ENCODE data around the gene EYS.

DNA sequence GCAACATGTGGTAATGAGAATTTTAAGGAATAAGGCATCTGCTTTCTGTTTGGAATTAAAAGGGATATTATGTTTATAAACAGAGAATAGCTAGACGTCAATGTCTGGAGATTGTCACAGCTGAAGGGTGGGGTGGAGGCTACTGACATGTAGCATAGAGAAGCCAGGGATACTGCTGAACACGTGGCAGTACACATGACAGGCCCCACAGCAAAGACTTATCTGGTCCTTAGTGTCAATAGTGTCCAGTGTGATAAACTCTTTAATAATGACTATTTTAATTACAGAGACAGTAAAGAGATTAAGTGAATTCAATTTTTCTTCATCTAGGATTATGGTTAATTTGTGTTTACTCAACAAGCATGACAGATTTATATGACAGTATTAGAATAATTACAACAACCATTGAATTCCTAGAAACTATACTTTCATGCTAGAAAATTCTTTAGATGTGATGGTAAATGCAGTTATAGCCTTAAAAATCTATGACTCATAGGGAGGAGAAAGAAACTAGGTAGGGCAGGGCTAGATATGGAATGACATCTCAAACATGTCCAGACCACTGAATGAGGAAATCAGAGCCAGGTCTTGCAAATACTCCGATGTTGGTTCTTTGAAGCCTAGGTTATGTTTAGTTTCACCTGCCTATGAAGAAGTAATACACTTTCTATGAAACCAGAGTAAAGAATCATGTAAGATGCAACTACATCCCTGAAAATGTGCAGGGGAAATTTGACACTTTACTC lies 1671.9 kb downstream of the EYS start:
- no peak for TF ChIP-seq REST (IDR thresholded peaks at IDR 0.05; ENCODE audit: insufficient read depth in 1 of 2, low read depth in 2 of 2, low read length in 2 of 2)
- no peak for TF ChIP-seq SIN3A (IDR thresholded peaks at IDR 0.05; ENCODE audit: borderline replicate concordance, insufficient read depth, low read length)
